A673 (cell line): ENCODE data around the gene F11R. TPM values are rescaled to one million over a fixed set of nuclear protein-coding genes. Genes with fewer than 3 reads are reported as not detected.

ENCODE experiments used
- BruUV-seq: library from RNA; stranded (reverse); fragments of 400-500 nt; replicated peaks from 2 replicates; lab custom pipeline; 2021; lab: Mats Ljungman, UMichigan
- CTCF ChIA-PET: fragments of 300-600 bp; sonication (Branson Sonifier 250); formaldehyde crosslinking; loops from one replicate; lab custom pipeline; 2022; ENCODE audit warnings: antibody characterized with exemption; lab: Charles Lee
- POLR2A ChIA-PET: fragments of 300-600 bp; sonication (Branson Sonifier 250); formaldehyde crosslinking; loops from one replicate; lab custom pipeline; 2022; ENCODE audit warnings: antibody characterized with exemption; ENCODE audit not compliant: low non-redundant PET; lab: Charles Lee
- DNase-seq: peaks from one replicate; pipeline ENCODE4 v3.0.0-alpha.2; 2015; ENCODE audit warnings: low spot score
- H3K27ac ChIP-seq: fragments of 200-600 bp; sonication (generic); 2 replicates; pipeline ENCODE4 v1.5.1; 2016; ENCODE audit warnings: mixed run types, low read depth, mild to moderate bottlenecking, mixed read lengths, antibody characterized with exemption, low read length; ENCODE audit not compliant: poor library complexity, severe bottlenecking
- H3K27me3 ChIP-seq: fragments of 200-600 bp; sonication (generic); replicated peaks from 2 replicates; pipeline ENCODE4 v1.6.1; 2017; ENCODE audit warnings: mixed run types, low read depth, mild to moderate bottlenecking, mixed read lengths, antibody characterized with exemption, low read length; ENCODE audit not compliant: insufficient read depth, poor library complexity
- H3K36me3 ChIP-seq: fragments of 200-600 bp; sonication (generic); 2 replicates; pipeline ENCODE4 v1.6.1; 2016; ENCODE audit warnings: mixed run types, mild to moderate bottlenecking, mixed read lengths, antibody characterized with exemption, low read length; ENCODE audit not compliant: insufficient read depth, poor library complexity, severe bottlenecking
- H3K4me1 ChIP-seq: fragments of 200-600 bp; sonication (generic); 2 replicates; pipeline ENCODE4 v1.6.1; 2017; ENCODE audit warnings: mixed run types, mild to moderate bottlenecking, mixed read lengths, antibody characterized with exemption, low read length; ENCODE audit not compliant: insufficient read depth, poor library complexity, severe bottlenecking
- H3K4me3 ChIP-seq: fragments of 200-600 bp; sonication (generic); 2 replicates; pipeline ENCODE4 v1.5.1; 2016; ENCODE audit warnings: low read depth, mixed run types, mild to moderate bottlenecking, mixed read lengths, low read length; ENCODE audit not compliant: poor library complexity, severe bottlenecking
- H3K9me3 ChIP-seq: fragments of 200-600 bp; sonication (generic); 2 replicates; pipeline ENCODE4 v1.6.1; 2016; ENCODE audit warnings: mixed run types, low read depth, mild to moderate bottlenecking, mixed read lengths, antibody characterized with exemption, low read length; ENCODE audit not compliant: poor library complexity, severe bottlenecking
- CTCF ChIP-seq: fragments of 300-800, 200-600 bp; sonication (generic); conservative IDR thresholded peaks from 2 replicates; pipeline ENCODE4 v1.5.1; 2017; ENCODE audit warnings: low read depth, mild to moderate bottlenecking, antibody characterized with exemption, low read length, moderate library complexity, mixed read lengths
- EZH2 ChIP-seq: fragments of 200-600 bp; sonication (generic); IDR thresholded peaks from 2 replicates; pipeline ENCODE4 v1.6.1; 2017; ENCODE audit warnings: borderline replicate concordance, low read depth, mild to moderate bottlenecking, mixed read lengths, antibody characterized with exemption, low read length; ENCODE audit not compliant: poor library complexity, severe bottlenecking
- intact Hi-C: fragments of 100-400 bp; cut with micrococcal nuclease; formaldehyde crosslinking; loops from one replicate; pipeline ENCODE4 v1.10.0; 2022; ENCODE audit not compliant: unreplicated experiment
- total RNA-seq: library from RNA; stranded (reverse); gene quantifications from 2 replicates; pipeline ENCODE4 v1.2.3, GENCODE V29; 2021

F11R gene
- total RNA-seq, 1 experiment from 2014 or later = 2.3 TPM

DNA sequence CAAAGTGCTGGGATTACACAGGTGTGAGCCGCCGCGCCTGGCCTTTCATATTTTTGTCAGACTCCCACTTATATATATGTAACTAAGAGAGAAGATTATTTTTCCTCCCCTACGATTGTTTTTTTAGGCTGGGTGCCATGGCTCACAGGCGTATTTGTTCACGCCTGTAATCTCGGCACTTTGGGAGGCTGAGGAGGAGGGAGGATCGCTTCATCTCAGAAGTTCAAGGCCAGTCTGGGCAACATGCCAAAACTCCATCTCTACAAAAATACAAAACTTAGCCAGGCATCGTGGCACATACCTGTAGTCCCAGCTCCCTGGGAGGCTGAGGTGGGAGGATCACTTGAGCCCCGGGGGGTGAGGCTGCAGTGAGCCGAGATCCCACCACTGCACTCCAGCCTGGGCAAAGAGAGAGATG lies 42.4 kb downstream of the F11R start:
- Histone ChIP-seq H3K9me3 (no peaks in the 10 kb centered on the region), H3K4me3 (no peak overlapping the region), H3K27ac (no peak overlapping the region), H3K4me1 (no peaks in the 10 kb centered on the region), H3K27me3 (peaks cover 40% of the 10 kb centered on the region), H3K36me3 (no peaks in the 10 kb centered on the region)
- POLR2A ChIA-PET = no interaction called here
- intact Hi-C loops = no loop called here
- TF ChIP-seq EZH2 (no peak), CTCF (no peak)
- CTCF ChIA-PET = no interaction called here
- no TSS peak for BruUV-seq
- DNase-seq = no peak

- DNase-seq = no peak
- CTCF ChIA-PET = no interaction called here
- POLR2A ChIA-PET = no interaction called here
- Histone ChIP-seq H3K9me3 (no peaks in the 10 kb centered on the region), H3K27me3 (peaks cover 15% of the 10 kb centered on the region), H3K27ac (no peak overlapping the region), H3K36me3 (no peaks in the 10 kb centered on the region), H3K4me1 (no peaks in the 10 kb centered on the region), H3K4me3 (no peak overlapping the region)
- intact Hi-C loops = no loop called here
- no TSS peak for BruUV-seq
- TF ChIP-seq CTCF (no peak), EZH2 (no peak)
Observed at GRCh38 chr1:160975026-160975425, 45.9 kb downstream of the F11R start.

DNA sequence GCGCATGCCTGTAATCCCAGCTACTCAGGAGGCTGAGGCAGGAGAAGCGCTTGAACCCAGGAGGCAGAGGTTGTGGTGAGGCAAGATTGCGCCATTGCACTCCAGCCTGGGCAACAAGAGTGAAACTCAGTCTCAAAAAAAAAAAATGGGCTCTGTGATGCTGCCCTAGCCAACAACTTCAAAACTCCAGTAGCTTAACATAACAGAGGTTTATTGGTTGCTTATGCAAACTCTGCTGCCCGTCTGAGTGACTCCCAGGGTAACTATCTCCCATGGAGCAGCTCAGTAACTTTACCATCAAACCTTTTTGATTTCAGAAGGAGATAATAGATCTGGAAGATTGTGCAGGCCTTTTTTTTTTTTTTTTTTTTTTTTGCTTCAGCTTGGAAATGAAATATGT lies 47.5 kb downstream of the F11R start:
- BruUV-seq = no TSS peak
- Histone ChIP-seq H3K9me3 (no peaks in the 10 kb centered on the region), H3K36me3 (no peaks in the 10 kb centered on the region), H3K27me3 (peaks cover 15% of the 10 kb centered on the region), H3K27ac (no peak overlapping the region), H3K4me3 (no peak overlapping the region), H3K4me1 (no peaks in the 10 kb centered on the region)
- intact Hi-C loops = no loop called here
- ChIA-PET POLR2A (no interaction called here), CTCF (interaction anchor here (0.6 kb wide), 1 partner anchor 240 kb away, joined by 6 read pairs; no protein-coding TSS in a partner anchor)
- no peak for DNase-seq
- TF ChIP-seq EZH2 (no peak), CTCF (no peak)
